ENCODE results near the gene PTPN6. TPM values are rescaled to one million over a fixed set of nuclear protein-coding genes. Genes with fewer than 3 reads are reported as not detected.

PTPN6 gene
- total and polyA plus RNA-seq, 2 of the 8 experiments (the other 6 are each of a cell fraction or from before 2014, with no cell fraction given): 16.3 to 28.4 TPM

GRCh38 chr12:7006639-7007038, 55.5 kb downstream of the PTPN6 start (continued):
- TF ChIP-seq, protein P1, sequence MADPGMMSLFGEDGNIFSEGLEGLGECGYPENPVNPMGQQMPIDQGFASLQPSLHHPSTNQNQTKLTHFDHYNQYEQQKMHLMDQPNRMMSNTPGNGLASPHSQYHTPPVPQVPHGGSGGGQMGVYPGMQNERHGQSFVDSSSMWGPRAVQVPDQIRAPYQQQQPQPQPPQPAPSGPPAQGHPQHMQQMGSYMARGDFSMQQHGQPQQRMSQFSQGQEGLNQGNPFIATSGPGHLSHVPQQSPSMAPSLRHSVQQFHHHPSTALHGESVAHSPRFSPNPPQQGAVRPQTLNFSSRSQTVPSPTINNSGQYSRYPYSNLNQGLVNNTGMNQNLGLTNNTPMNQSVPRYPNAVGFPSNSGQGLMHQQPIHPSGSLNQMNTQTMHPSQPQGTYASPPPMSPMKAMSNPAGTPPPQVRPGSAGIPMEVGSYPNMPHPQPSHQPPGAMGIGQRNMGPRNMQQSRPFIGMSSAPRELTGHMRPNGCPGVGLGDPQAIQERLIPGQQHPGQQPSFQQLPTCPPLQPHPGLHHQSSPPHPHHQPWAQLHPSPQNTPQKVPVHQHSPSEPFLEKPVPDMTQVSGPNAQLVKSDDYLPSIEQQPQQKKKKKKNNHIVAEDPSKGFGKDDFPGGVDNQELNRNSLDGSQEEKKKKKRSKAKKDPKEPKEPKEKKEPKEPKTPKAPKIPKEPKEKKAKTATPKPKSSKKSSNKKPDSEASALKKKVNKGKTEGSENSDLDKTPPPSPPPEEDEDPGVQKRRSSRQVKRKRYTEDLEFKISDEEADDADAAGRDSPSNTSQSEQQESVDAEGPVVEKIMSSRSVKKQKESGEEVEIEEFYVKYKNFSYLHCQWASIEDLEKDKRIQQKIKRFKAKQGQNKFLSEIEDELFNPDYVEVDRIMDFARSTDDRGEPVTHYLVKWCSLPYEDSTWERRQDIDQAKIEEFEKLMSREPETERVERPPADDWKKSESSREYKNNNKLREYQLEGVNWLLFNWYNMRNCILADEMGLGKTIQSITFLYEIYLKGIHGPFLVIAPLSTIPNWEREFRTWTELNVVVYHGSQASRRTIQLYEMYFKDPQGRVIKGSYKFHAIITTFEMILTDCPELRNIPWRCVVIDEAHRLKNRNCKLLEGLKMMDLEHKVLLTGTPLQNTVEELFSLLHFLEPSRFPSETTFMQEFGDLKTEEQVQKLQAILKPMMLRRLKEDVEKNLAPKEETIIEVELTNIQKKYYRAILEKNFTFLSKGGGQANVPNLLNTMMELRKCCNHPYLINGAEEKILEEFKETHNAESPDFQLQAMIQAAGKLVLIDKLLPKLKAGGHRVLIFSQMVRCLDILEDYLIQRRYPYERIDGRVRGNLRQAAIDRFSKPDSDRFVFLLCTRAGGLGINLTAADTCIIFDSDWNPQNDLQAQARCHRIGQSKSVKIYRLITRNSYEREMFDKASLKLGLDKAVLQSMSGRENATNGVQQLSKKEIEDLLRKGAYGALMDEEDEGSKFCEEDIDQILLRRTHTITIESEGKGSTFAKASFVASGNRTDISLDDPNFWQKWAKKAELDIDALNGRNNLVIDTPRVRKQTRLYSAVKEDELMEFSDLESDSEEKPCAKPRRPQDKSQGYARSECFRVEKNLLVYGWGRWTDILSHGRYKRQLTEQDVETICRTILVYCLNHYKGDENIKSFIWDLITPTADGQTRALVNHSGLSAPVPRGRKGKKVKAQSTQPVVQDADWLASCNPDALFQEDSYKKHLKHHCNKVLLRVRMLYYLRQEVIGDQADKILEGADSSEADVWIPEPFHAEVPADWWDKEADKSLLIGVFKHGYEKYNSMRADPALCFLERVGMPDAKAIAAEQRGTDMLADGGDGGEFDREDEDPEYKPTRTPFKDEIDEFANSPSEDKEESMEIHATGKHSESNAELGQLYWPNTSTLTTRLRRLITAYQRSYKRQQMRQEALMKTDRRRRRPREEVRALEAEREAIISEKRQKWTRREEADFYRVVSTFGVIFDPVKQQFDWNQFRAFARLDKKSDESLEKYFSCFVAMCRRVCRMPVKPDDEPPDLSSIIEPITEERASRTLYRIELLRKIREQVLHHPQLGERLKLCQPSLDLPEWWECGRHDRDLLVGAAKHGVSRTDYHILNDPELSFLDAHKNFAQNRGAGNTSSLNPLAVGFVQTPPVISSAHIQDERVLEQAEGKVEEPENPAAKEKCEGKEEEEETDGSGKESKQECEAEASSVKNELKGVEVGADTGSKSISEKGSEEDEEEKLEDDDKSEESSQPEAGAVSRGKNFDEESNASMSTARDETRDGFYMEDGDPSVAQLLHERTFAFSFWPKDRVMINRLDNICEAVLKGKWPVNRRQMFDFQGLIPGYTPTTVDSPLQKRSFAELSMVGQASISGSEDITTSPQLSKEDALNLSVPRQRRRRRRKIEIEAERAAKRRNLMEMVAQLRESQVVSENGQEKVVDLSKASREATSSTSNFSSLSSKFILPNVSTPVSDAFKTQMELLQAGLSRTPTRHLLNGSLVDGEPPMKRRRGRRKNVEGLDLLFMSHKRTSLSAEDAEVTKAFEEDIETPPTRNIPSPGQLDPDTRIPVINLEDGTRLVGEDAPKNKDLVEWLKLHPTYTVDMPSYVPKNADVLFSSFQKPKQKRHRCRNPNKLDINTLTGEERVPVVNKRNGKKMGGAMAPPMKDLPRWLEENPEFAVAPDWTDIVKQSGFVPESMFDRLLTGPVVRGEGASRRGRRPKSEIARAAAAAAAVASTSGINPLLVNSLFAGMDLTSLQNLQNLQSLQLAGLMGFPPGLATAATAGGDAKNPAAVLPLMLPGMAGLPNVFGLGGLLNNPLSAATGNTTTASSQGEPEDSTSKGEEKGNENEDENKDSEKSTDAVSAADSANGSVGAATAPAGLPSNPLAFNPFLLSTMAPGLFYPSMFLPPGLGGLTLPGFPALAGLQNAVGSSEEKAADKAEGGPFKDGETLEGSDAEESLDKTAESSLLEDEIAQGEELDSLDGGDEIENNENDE (IDR thresholded peaks at IDR 0.05; ENCODE audit: insufficient replicate concordance, low read length): no peak
- no peak for TF ChIP-seq EGR1 (IDR thresholded peaks at IDR 0.05; ENCODE audit: borderline replicate concordance, low read depth, low read length)
- TF ChIP-seq BACH1 (IDR thresholded peaks at IDR 0.05; ENCODE audit: low read length): no peak
- no peak for TF ChIP-seq SIN3A (conservative IDR thresholded peaks at IDR 0.05 in 1 of 2, IDR thresholded peaks at IDR 0.05 in 1 of 2; ENCODE audit: low read depth in 1 of 2, low read length in 2 of 2)
- no peak for TF ChIP-seq CEBPB (IDR thresholded peaks at IDR 0.05; ENCODE audit: low read depth, low read length)
- TF ChIP-seq SIRT6 (IDR thresholded peaks at IDR 0.05; ENCODE audit: low read length): no peak
- no peak for TF ChIP-seq SRF (IDR thresholded peaks at IDR 0.05; ENCODE audit: low read depth, low read length)
- no peak for TF ChIP-seq SUZ12 (IDR thresholded peaks at IDR 0.05; ENCODE audit: low read length)
- TF ChIP-seq HDAC2 (IDR thresholded peaks at IDR 0.05; ENCODE audit: borderline replicate concordance in 1 of 2, low read depth in 2 of 2, low read length in 2 of 2): no peak
- no peak for TF ChIP-seq RNF2 (IDR thresholded peaks at IDR 0.05; ENCODE audit: borderline replicate concordance, low read depth, low read length, missing control alignments, poor library complexity, severe bottlenecking)
